Caco-2 (cell line): ENCODE measurements around the gene SNX21. TPM values are rescaled to one million over a fixed set of nuclear protein-coding genes. Genes with fewer than 3 reads are reported as not detected.

Experiments
- BruUV-seq: library from RNA; stranded (reverse); fragments of 400-500 nt; replicated peaks from 2 replicates; lab custom pipeline; 2021; lab: Mats Ljungman, UMichigan
- CTCF ChIA-PET: fragments of 300-600 bp; sonication (Branson Sonifier 250); formaldehyde crosslinking; loops from one replicate; lab custom pipeline; 2022; ENCODE audit warnings: antibody characterized with exemption; lab: Charles Lee
- POLR2A ChIA-PET: fragments of 300-600 bp; sonication (Branson Sonifier 250); formaldehyde crosslinking; loops from one replicate; lab custom pipeline; 2022; ENCODE audit warnings: antibody characterized with exemption; lab: Charles Lee
- DNase-seq, 2 experiments: peaks; one replicate each; pipeline versions ENCODE4 v3.0.0 to v3.0.0-alpha.2; 2020 to 2022
- H3K27me3 ChIP-seq: replicated peaks from 2 replicates; pipeline ENCODE4 v1.6.0; 2011; ENCODE audit warnings: low read length; ENCODE audit not compliant: control insufficient read depth, insufficient read depth
- H3K36me3 ChIP-seq: 2 replicates; pipeline ENCODE4 v1.5.1; 2011; ENCODE audit warnings: low read length; ENCODE audit not compliant: control insufficient read depth, insufficient read depth
- H3K4me1 ChIP-seq: fragments of 250-450 bp; sonication (Bioruptor Pico); 2 replicates; pipeline ENCODE4 v1.5.1; 2020; ENCODE audit warnings: mild to moderate bottlenecking
- H3K4me3 ChIP-seq: 2 replicates; pipeline ENCODE4 v1.5.1; 2011; ENCODE audit warnings: low read depth, mild to moderate bottlenecking, control low read depth, low read length
- H3K9me3 ChIP-seq: fragments of 250-450 bp; sonication (Bioruptor Pico); 2 replicates; pipeline ENCODE4 v1.5.1; 2020; ENCODE audit warnings: mild to moderate bottlenecking, moderate library complexity
- H3K27ac Mint-ChIP-seq: one replicate; pipeline ENCODE4 v1.8.0; 2022; ENCODE audit warnings: mixed read lengths; ENCODE audit not compliant: unreplicated experiment
- H3K27me3 Mint-ChIP-seq: one replicate; pipeline ENCODE4 v1.8.0; 2022; ENCODE audit warnings: mixed read lengths; ENCODE audit not compliant: insufficient read depth, unreplicated experiment
- H3K36me3 Mint-ChIP-seq: one replicate; pipeline ENCODE4 v1.8.0; 2022; ENCODE audit warnings: mild to moderate bottlenecking, mixed read lengths; ENCODE audit not compliant: insufficient read depth, unreplicated experiment
- H3K4me1 Mint-ChIP-seq: one replicate; pipeline ENCODE4 v1.8.0; 2022; ENCODE audit warnings: low read depth, mixed read lengths; ENCODE audit not compliant: unreplicated experiment
- H3K4me3 Mint-ChIP-seq: one replicate; pipeline ENCODE4 v1.8.0; 2022; ENCODE audit warnings: mild to moderate bottlenecking, moderate library complexity, mixed read lengths; ENCODE audit not compliant: unreplicated experiment
- H3K9me3 Mint-ChIP-seq: one replicate; pipeline ENCODE4 v1.8.0; 2022; ENCODE audit warnings: mixed read lengths; ENCODE audit not compliant: unreplicated experiment
- CTCF ChIP-seq, 2 experiments: fragments of 200-600 bp in 1 of 2; IDR thresholded peaks; 1 replicate in 1 of 2; 2 replicates in 1 of 2; pipeline versions ENCODE4 v1.5.1 to v1.8.0; 2011 to 2022; ENCODE audit warnings: antibody characterized with exemption in 1 of 2, control low read depth in 1 of 2, inconsistent platforms in 1 of 2, low read depth in 1 of 2, low read length in 1 of 2, mild to moderate bottlenecking in 1 of 2, moderate library complexity in 1 of 2; ENCODE audit not compliant: insufficient read depth in 1 of 2, severe bottlenecking in 1 of 2, unreplicated experiment in 1 of 2
- intact Hi-C: fragments of 100-400 bp; cut with micrococcal nuclease; formaldehyde crosslinking; loops from one replicate; pipeline ENCODE4 v1.10.0; 2022; ENCODE audit not compliant: unreplicated experiment
- total RNA-seq: library from RNA; stranded (reverse); gene quantifications from 2 replicates; pipeline ENCODE4 v1.2.3, GENCODE V29; 2022

Gene SNX21
- total RNA-seq, 1 experiment from 2014 or later = 15.6 TPM

GRCh38 chr20:45822857-45823256 is 10.7 kb upstream of the SNX21 start:
- CTCF ChIA-PET = interaction anchor here (0.7 to 1.3 kb wide), 2 partner anchors 126 to 141 kb away, joined by 5 to 6 read pairs; no protein-coding TSS in a partner anchor
- no peak overlapping the region for H3K4me3 ChIP-seq
- H3K4me1 Mint-ChIP-seq = peaks cover 17% of the 10 kb centered on the region
- H3K36me3 Mint-ChIP-seq = no peaks in the 10 kb centered on the region
- TF ChIP-seq CTCF (IDR thresholded peaks at IDR 0.05; ENCODE audit: insufficient read depth in 1 of 2, low read depth in 1 of 2, low read length in 1 of 2, severe bottlenecking in 1 of 2, unreplicated experiment in 1 of 2) = no peak
- intact Hi-C loops = no loop called here
- no peaks in the 10 kb centered on the region for H3K27me3 ChIP-seq
- H3K27me3 Mint-ChIP-seq = no peaks in the 10 kb centered on the region
- no peaks in the 10 kb centered on the region for H3K9me3 ChIP-seq
- no peak overlapping the region for H3K4me3 Mint-ChIP-seq
- no peaks in the 10 kb centered on the region for H3K9me3 Mint-ChIP-seq
- BruUV-seq = no TSS peak
- peaks cover 9% of the 10 kb centered on the region; the same call in 1 of the 2 replicates for H3K4me1 ChIP-seq
- no peak for DNase-seq
- POLR2A ChIA-PET = no interaction called here
- no peak overlapping the region for H3K27ac Mint-ChIP-seq
- no peaks in the 10 kb centered on the region for H3K36me3 ChIP-seq

- CTCF ChIA-PET = interaction anchor here (0.5 to 1.2 kb wide), 7 partner anchors 9 to 190 kb away, joined by 3 to 4 read pairs (median 3); partner anchors contain the start of gene ZSWIM1
- peak in 1 of 2 experiments; percentile 63 for DNase-seq
- Mint-ChIP-seq H3K27me3 (no peaks in the 10 kb centered on the region), H3K27ac (no peak overlapping the region), H3K4me1 (peaks cover 9% of the 10 kb centered on the region), H3K36me3 (no peaks in the 10 kb centered on the region), H3K9me3 (no peaks in the 10 kb centered on the region), H3K4me3 (no peak overlapping the region)
- TF ChIP-seq CTCF (IDR thresholded peaks at IDR 0.05; ENCODE audit: insufficient read depth in 1 of 2, low read depth in 1 of 2, low read length in 1 of 2, severe bottlenecking in 1 of 2, unreplicated experiment in 1 of 2) = peak; percentile 26 to 45
- POLR2A ChIA-PET = no interaction called here
- H3K36me3 ChIP-seq = no peaks in the 10 kb centered on the region
- BruUV-seq = no TSS peak
- H3K9me3 ChIP-seq = no peaks in the 10 kb centered on the region
- no peaks in the 10 kb centered on the region for H3K27me3 ChIP-seq
- no peak overlapping the region for H3K4me3 ChIP-seq
- no peaks in the 10 kb centered on the region; the same call in 1 of the 2 replicates for H3K4me1 ChIP-seq
- intact Hi-C loops = no loop called here
Measured at GRCh38 chr20:45823949-45824835, 9.4 kb upstream of the SNX21 start.

GRCh38 chr20:45826381-45827019 is 7.1 kb upstream of the SNX21 start:
- TF ChIP-seq CTCF (IDR thresholded peaks at IDR 0.05; ENCODE audit: insufficient read depth in 1 of 2, low read depth in 1 of 2, low read length in 1 of 2, severe bottlenecking in 1 of 2, unreplicated experiment in 1 of 2) = no peak
- no TSS peak for BruUV-seq
- POLR2A ChIA-PET = no interaction called here
- no peaks in the 10 kb centered on the region for H3K27me3 Mint-ChIP-seq
- H3K9me3 Mint-ChIP-seq = no peaks in the 10 kb centered on the region
- intact Hi-C loops = no loop called here
- no peaks in the 10 kb centered on the region; the same call in 1 of the 2 replicates for H3K4me1 ChIP-seq
- peaks cover 15% of the 10 kb centered on the region for H3K4me1 Mint-ChIP-seq
- no peak overlapping the region for H3K4me3 ChIP-seq
- no peaks in the 10 kb centered on the region for H3K27me3 ChIP-seq
- H3K9me3 ChIP-seq = no peaks in the 10 kb centered on the region
- H3K27ac Mint-ChIP-seq = no peak overlapping the region
- DNase-seq = no peak
- no peak overlapping the region for H3K4me3 Mint-ChIP-seq
- H3K36me3 ChIP-seq = no peaks in the 10 kb centered on the region
- H3K36me3 Mint-ChIP-seq = no peaks in the 10 kb centered on the region
- CTCF ChIA-PET = interaction anchor here (0.6 to 1.2 kb wide), 3 partner anchors 10 to 144 kb away, joined by 3 to 5 read pairs (median 3); no protein-coding TSS in a partner anchor
